22Rv1 (cell line): Measurements from ENCODE around the gene OCA2.

Source experiments
- ZFX ChIP-seq: fragments of 450-650 bp; IDR thresholded peaks from 2 replicates; pipeline ENCODE4 v1.6.1; 2017; ENCODE audit warnings: antibody characterized with exemption, borderline replicate concordance
- TF ChIP-seq, protein P1 (sequence below): fragments of 450-650 bp; IDR thresholded peaks from 2 replicates; pipeline ENCODE4 v1.5.1; 2017; ENCODE audit warnings: mild to moderate bottlenecking

- no peak for TF ChIP-seq ZFX
- TF ChIP-seq, protein P1, sequence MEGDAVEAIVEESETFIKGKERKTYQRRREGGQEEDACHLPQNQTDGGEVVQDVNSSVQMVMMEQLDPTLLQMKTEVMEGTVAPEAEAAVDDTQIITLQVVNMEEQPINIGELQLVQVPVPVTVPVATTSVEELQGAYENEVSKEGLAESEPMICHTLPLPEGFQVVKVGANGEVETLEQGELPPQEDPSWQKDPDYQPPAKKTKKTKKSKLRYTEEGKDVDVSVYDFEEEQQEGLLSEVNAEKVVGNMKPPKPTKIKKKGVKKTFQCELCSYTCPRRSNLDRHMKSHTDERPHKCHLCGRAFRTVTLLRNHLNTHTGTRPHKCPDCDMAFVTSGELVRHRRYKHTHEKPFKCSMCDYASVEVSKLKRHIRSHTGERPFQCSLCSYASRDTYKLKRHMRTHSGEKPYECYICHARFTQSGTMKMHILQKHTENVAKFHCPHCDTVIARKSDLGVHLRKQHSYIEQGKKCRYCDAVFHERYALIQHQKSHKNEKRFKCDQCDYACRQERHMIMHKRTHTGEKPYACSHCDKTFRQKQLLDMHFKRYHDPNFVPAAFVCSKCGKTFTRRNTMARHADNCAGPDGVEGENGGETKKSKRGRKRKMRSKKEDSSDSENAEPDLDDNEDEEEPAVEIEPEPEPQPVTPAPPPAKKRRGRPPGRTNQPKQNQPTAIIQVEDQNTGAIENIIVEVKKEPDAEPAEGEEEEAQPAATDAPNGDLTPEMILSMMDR = no peak
Measured at GRCh38 chr15:28096411-28096669, 2.8 kb downstream of the OCA2 start.
